ENCODE data around the gene TMEM108.

GRCh38 chr3:133376810-133377209 lies 338.6 kb downstream of the TMEM108 start:
- TF ChIP-seq CTCF (IDR thresholded peaks at IDR 0.05) (no peak), POLR2A (IDR thresholded peaks at IDR 0.05) (no peak), EP300 (IDR thresholded peaks at IDR 0.05) (no peak)

Measured in suprapubic skin (tissue), 3 donors.